SK-N-SH (cell line): ENCODE results near the gene HIPK1. TPM values are rescaled to one million over a fixed set of nuclear protein-coding genes. Genes with fewer than 3 reads are reported as not detected.

Experiments
- CTCF ChIA-PET: fragments of 300-600, 350-600 bp; formaldehyde crosslinking; extraction: SDS; loops from one replicate; lab custom pipeline; 2021; lab: Yijun Ruan, JAX
- POLR2A ChIA-PET: fragments of 350-600 bp; sonication (Branson Sonifier 250); formaldehyde crosslinking; extraction: SDS; loops from one replicate; lab custom pipeline; 2020; ENCODE audit warnings: antibody characterized with exemption, inconsistent platforms; lab: Yijun Ruan, JAX
- DNase-seq: peaks from one replicate; pipeline ENCODE4 v3.0.0; 2012
- H2AFZ ChIP-seq: fragments of 200-600 bp; sonication (generic); 2 replicates; pipeline ENCODE4 v1.8.1; 2016; ENCODE audit warnings: antibody characterized with exemption, mild to moderate bottlenecking, low read depth
- H3F3A ChIP-seq: fragments of 200-600 bp; sonication (generic); replicated peaks from 2 replicates; pipeline ENCODE3; 2016; ENCODE audit warnings: antibody characterized with exemption, mild to moderate bottlenecking; ENCODE audit not compliant: insufficient read depth
- H3K27ac ChIP-seq, 2 experiments: fragments of 200-500 bp in 1 of 2; fragments of 200-600 bp in 1 of 2; sonication (Bioruptor generic) in 1 of 2; sonication (generic), shearing (Covaris generic) in 1 of 2; 2 replicates each; pipeline versions ENCODE4 v1.5.1 to v1.6.1; 2014 to 2016; ENCODE audit warnings: low read depth in 2 of 2, inconsistent platforms in 1 of 2, low read length in 1 of 2, mild to moderate bottlenecking in 1 of 2, mixed read lengths in 1 of 2
- H3K27me3 ChIP-seq: fragments of 200-600 bp; sonication (generic), shearing (Covaris generic); 2 replicates; pipeline ENCODE4 v1.6.1; 2016; ENCODE audit warnings: mixed run types; ENCODE audit not compliant: insufficient read depth
- H3K36me3 ChIP-seq, 2 experiments: fragments of 200-500 bp in 1 of 2; fragments of 200-600 bp in 1 of 2; sonication (Bioruptor generic) in 1 of 2; sonication (generic) in 1 of 2; replicated peaks in 1 of 2; 2 replicates each; pipeline versions ENCODE3 to v1.5.1; 2014 to 2016; ENCODE audit warnings: low read length in 1 of 2, mild to moderate bottlenecking in 1 of 2; ENCODE audit not compliant: insufficient read depth in 2 of 2, control insufficient read depth in 1 of 2
- H3K4me1 ChIP-seq, 2 experiments: fragments of 200-500 bp in 1 of 2; fragments of 200-600 bp in 1 of 2; sonication (Bioruptor generic) in 1 of 2; sonication (generic), shearing (Covaris generic) in 1 of 2; 2 replicates each; pipeline versions ENCODE4 v1.5.1 to v1.6.1; 2014 to 2016; ENCODE audit warnings: low read depth in 1 of 2, low read length in 1 of 2, mixed run types in 1 of 2; ENCODE audit not compliant: insufficient read depth in 2 of 2, control insufficient read depth in 1 of 2
- H3K4me2 ChIP-seq: fragments of 200-600 bp; sonication (generic), shearing (Covaris generic); 2 replicates; pipeline ENCODE4 v1.6.1; 2017; ENCODE audit warnings: mixed run types
- H3K4me3 ChIP-seq, 2 experiments: fragments of 200-500 bp in 1 of 2; fragments of 200-600 bp in 1 of 2; sonication (Bioruptor generic) in 1 of 2; sonication (generic), shearing (Covaris generic) in 1 of 2; 2 replicates each; pipeline versions ENCODE4 v1.5.1 to v1.8.1; 2014 to 2016; ENCODE audit warnings: low read depth in 2 of 2, inconsistent platforms in 1 of 2, low read length in 1 of 2, mild to moderate bottlenecking in 1 of 2, mixed read lengths in 1 of 2, moderate library complexity in 1 of 2
- H3K79me2 ChIP-seq: fragments of 200-600 bp; sonication (generic); 2 replicates; pipeline ENCODE4 v1.8.1; 2017; ENCODE audit warnings: mild to moderate bottlenecking; ENCODE audit not compliant: insufficient read depth
- H3K9ac ChIP-seq: fragments of 200-600 bp; sonication (generic); 2 replicates; pipeline ENCODE4 v1.6.1; 2017; ENCODE audit warnings: mixed run types
- H3K9me2 ChIP-seq: fragments of 200-600 bp; sonication (generic); 2 replicates; pipeline ENCODE4 v1.6.1; 2017; ENCODE audit warnings: mixed run types
- H3K9me3 ChIP-seq: fragments of 200-600 bp; sonication (generic); 2 replicates; pipeline ENCODE4 v1.6.1; 2017; ENCODE audit warnings: mixed run types, mild to moderate bottlenecking, moderate library complexity
- H4K20me1 ChIP-seq: fragments of 200-600 bp; sonication (generic); 2 replicates; pipeline ENCODE4 v1.6.1; 2017; ENCODE audit warnings: mild to moderate bottlenecking, mixed run types; ENCODE audit not compliant: insufficient read depth
- CHD2 ChIP-seq: fragments of 150-350 bp; IDR thresholded peaks from 2 replicates; pipeline ENCODE4 v1.6.1; 2018; ENCODE audit warnings: low read length; ENCODE audit not compliant: partially characterized antibody
- CTCF ChIP-seq: fragments of 200-600 bp; sonication (generic); IDR thresholded peaks from 2 replicates; pipeline ENCODE4 v1.6.1; 2017; ENCODE audit warnings: antibody characterized with exemption, mild to moderate bottlenecking, moderate library complexity
- EZH2phosphoT487 ChIP-seq: fragments of 200-600 bp; sonication (generic); IDR thresholded peaks from 2 replicates; pipeline ENCODE4 v1.6.1; 2017; ENCODE audit warnings: low read depth, mixed run types, mild to moderate bottlenecking, antibody characterized with exemption, moderate library complexity, borderline replicate concordance
- FOSL2 ChIP-seq: IDR thresholded peaks from 2 replicates; pipeline ENCODE4 v1.4.0; 2012; ENCODE audit warnings: low read depth, mild to moderate bottlenecking, moderate library complexity, borderline replicate concordance
- FOXM1 ChIP-seq: IDR thresholded peaks from 2 replicates; pipeline ENCODE4 v1.4.0; 2012; ENCODE audit warnings: low read depth, mild to moderate bottlenecking
- IRF3 ChIP-seq: fragments of 150-350 bp; IDR thresholded peaks from 2 replicates; pipeline ENCODE4 v1.6.1; 2016; ENCODE audit warnings: mild to moderate bottlenecking, low read depth, low read length
- MAX ChIP-seq: IDR thresholded peaks from 2 replicates; pipeline ENCODE4 v1.4.0; 2012; ENCODE audit warnings: low read depth
- MEF2A ChIP-seq: IDR thresholded peaks from 2 replicates; pipeline ENCODE4 v1.4.0; 2012; ENCODE audit warnings: low read depth, borderline replicate concordance
- MXI1 ChIP-seq: IDR thresholded peaks from 2 replicates; pipeline ENCODE4 v1.6.1; 2012; ENCODE audit warnings: mild to moderate bottlenecking, low read depth, low read length, improper control_type of control experiment
- RCOR1 ChIP-seq: fragments of 150-350 bp; IDR thresholded peaks from 2 replicates; pipeline ENCODE4 v1.6.1; 2017; ENCODE audit warnings: antibody characterized with exemption, low read length
- REST ChIP-seq: IDR thresholded peaks from 2 replicates; pipeline ENCODE4 v1.6.1; 2012; ENCODE audit warnings: mild to moderate bottlenecking, low read depth, low read length, moderate library complexity
- RXRA ChIP-seq: IDR thresholded peaks from 2 replicates; pipeline ENCODE4 v1.4.0; 2012; ENCODE audit warnings: low read depth, mild to moderate bottlenecking, borderline replicate concordance
- SIN3A ChIP-seq: IDR thresholded peaks from 2 replicates; pipeline ENCODE4 v1.6.1; 2012; ENCODE audit warnings: low read depth, mild to moderate bottlenecking, low read length, moderate library complexity, borderline replicate concordance
- SMC3 ChIP-seq: IDR thresholded peaks from 2 replicates; pipeline ENCODE4 v1.6.1; 2012; ENCODE audit warnings: low read depth, low read length, improper control_type of control experiment
- TAF1 ChIP-seq: IDR thresholded peaks from 2 replicates; pipeline ENCODE4 v1.6.1; 2012; ENCODE audit warnings: low read depth, mild to moderate bottlenecking, low read length, moderate library complexity, borderline replicate concordance
- TCF12 ChIP-seq: IDR thresholded peaks from 2 replicates; pipeline ENCODE4 v1.4.0; 2012
- TEAD4 ChIP-seq: IDR thresholded peaks from 2 replicates; pipeline ENCODE4 v1.4.0; 2012; ENCODE audit warnings: mild to moderate bottlenecking, borderline replicate concordance; ENCODE audit not compliant: insufficient read depth
- USF1 ChIP-seq: IDR thresholded peaks from 2 replicates; pipeline ENCODE4 v1.4.0; 2012; ENCODE audit warnings: low read depth, borderline replicate concordance
- YY1 ChIP-seq: IDR thresholded peaks from 2 replicates; pipeline ENCODE4 v1.4.0; 2012; ENCODE audit warnings: low read depth, mild to moderate bottlenecking
- WGBS: methylation state at CpG from one replicate; pipeline ENCODE4 v1.1.6; 2017; ENCODE audit warnings: low lambda C conversion rate; 5-methylcytosine and 5-hydroxymethylcytosine counted together
- polyA plus RNA-seq, 3 experiments: library from polyadenylated mRNA; depleted of rRNA; stranded (reverse); fragments of >200 nt; gene quantifications; 2 replicates each; pipeline ENCODE4 v1.2.3, GENCODE V29; 2012

Gene HIPK1
- polyA plus RNA-seq, 1 of the 3 experiments (the other 2 are of a cell fraction), result 7.1 TPM

GRCh38 chr1:113901191-113901590 is 27.9 kb upstream of the HIPK1 start:
- Histone ChIP-seq H3K9me2 (no peaks in the 10 kb centered on the region), H3K27me3 (no peaks in the 10 kb centered on the region), H3K79me2 (peaks cover 36% of the 10 kb centered on the region), H3K36me3 (peaks cover 31 to 45% of the 10 kb centered on the region in 2 experiments), H3K4me3 (no peak overlapping the region), H3F3A (peaks cover 9% of the 10 kb centered on the region), H4K20me1 (no peaks in the 10 kb centered on the region), H3K9ac (no peak overlapping the region), H3K27ac (no peak overlapping the region), H3K9me3 (no peaks in the 10 kb centered on the region), H3K4me1 (peaks cover 4 to 11% of the 10 kb centered on the region in 2 experiments; a peak in 2 of 4 replicates), H3K4me2 (no peak overlapping the region), H2AFZ (no peak overlapping the region)
- 87% methylated on average over 3 of the region's 3 CpGs for WGBS
- CTCF ChIA-PET, result no interaction called here
- no peak for DNase-seq
- TF ChIP-seq MEF2A (no peak), USF1 (no peak), TEAD4 (no peak), CTCF (no peak), MXI1 (no peak), TAF1 (no peak), FOSL2 (no peak), MAX (no peak), EZH2phosphoT487 (no peak), CHD2 (no peak), RCOR1 (no peak), SMC3 (no peak)
- POLR2A ChIA-PET, result no interaction called here

- Histone ChIP-seq H3K9me3 (no peaks in the 10 kb centered on the region), H3F3A (no peaks in the 10 kb centered on the region), H3K27ac (peak overlapping the region; percentile 90 to 93), H3K79me2 (peaks cover 51% of the 10 kb centered on the region), H2AFZ (peak overlapping the region; percentile 85), H3K27me3 (no peaks in the 10 kb centered on the region), H4K20me1 (no peaks in the 10 kb centered on the region), H3K36me3 (peaks cover 18 to 21% of the 10 kb centered on the region in 2 experiments), H3K4me1 (peaks cover 0 to 11% of the 10 kb centered on the region in 2 experiments; a peak in 2 of 4 replicates), H3K9me2 (no peaks in the 10 kb centered on the region), H3K4me3 (peak overlapping the region; percentile 62 to 72), H3K4me2 (peak overlapping the region; percentile 87), H3K9ac (peak overlapping the region; percentile 85)
- 17% methylated on average over 7 of the region's 7 CpGs for WGBS
- peak; percentile 6 for DNase-seq
- ChIA-PET CTCF (interaction anchor here (0.7 to 4.0 kb wide), 9 partner anchors 23 to 379 kb away, joined by 3 to 19 read pairs (median 3); partner anchors contain the start of genes HIPK1, OLFML3 and PHTF1), POLR2A (interaction anchor here (0.7 to 1.5 kb wide), 5 partner anchors 11 to 92 kb away, joined by 3 to 21 read pairs (median 3); partner anchors contain the start of gene HIPK1)
- no peak for TF ChIP-seq RXRA
- TF ChIP-seq FOXM1, result no peak
- TF ChIP-seq MEF2A, result no peak
- TF ChIP-seq REST, result no peak
- TF ChIP-seq SMC3, result no peak
- TF ChIP-seq SIN3A, result no peak
- no peak for TF ChIP-seq IRF3
- no peak for TF ChIP-seq TCF12
- no peak for TF ChIP-seq YY1
- TF ChIP-seq TEAD4, result no peak
Observed at GRCh38 chr1:113903501-113904292, 25.4 kb upstream of the HIPK1 start.
